Small intestine (tissue), 7 donors: ENCODE data around the gene SSTR5. TPM values are rescaled to one million over a fixed set of nuclear protein-coding genes. Genes with fewer than 3 reads are reported as not detected.

ENCODE experiments used
- DNase-seq, 2 donors: peaks; one replicate each; pipeline versions ENCODE4 v3.0.0 to v3.0.0-alpha.2; 2013
- FAIRE-seq: peaks from 2 replicates; lab custom pipeline; 2012; peaks lifted over from hg19 to GRCh38; lab: Jason Lieb, UNC
- H3K27ac ChIP-seq, 3 donors: one replicate each; pipeline ENCODE4 v1.5.1; 2013; ENCODE audit warnings: low read length in 2 of 3, mild to moderate bottlenecking in 2 of 3, control low read depth in 1 of 3, inconsistent platforms in 1 of 3, low read depth in 1 of 3, moderate library complexity in 1 of 3
- H3K27me3 ChIP-seq, 3 donors: one replicate each; pipeline ENCODE4 v1.6.1; 2013; ENCODE audit warnings: low read length in 3 of 3, inconsistent platforms in 1 of 3; ENCODE audit not compliant: control insufficient read depth in 3 of 3, insufficient read depth in 3 of 3
- H3K36me3 ChIP-seq, 3 donors: one replicate each; pipeline ENCODE4 v1.6.1; 2013; ENCODE audit warnings: low read length in 3 of 3, inconsistent platforms in 1 of 3, low read depth in 1 of 3, mild to moderate bottlenecking in 1 of 3, moderate library complexity in 1 of 3; ENCODE audit not compliant: control insufficient read depth in 3 of 3, insufficient read depth in 2 of 3
- H3K4me1 ChIP-seq, 3 donors: one replicate each; pipeline ENCODE4 v1.6.1; 2013; ENCODE audit warnings: low read length in 2 of 3, inconsistent platforms in 1 of 3, low read depth in 1 of 3, mild to moderate bottlenecking in 1 of 3, moderate library complexity in 1 of 3; ENCODE audit not compliant: control insufficient read depth in 3 of 3, insufficient read depth in 2 of 3
- H3K4me3 ChIP-seq, 3 donors: one replicate each; pipeline ENCODE4 v1.5.1; 2013; ENCODE audit warnings: low read length in 3 of 3, control low read depth in 1 of 3, inconsistent platforms in 1 of 3, low read depth in 1 of 3, mild to moderate bottlenecking in 1 of 3, moderate library complexity in 1 of 3
- H3K9me3 ChIP-seq, 2 donors: one replicate each; pipeline ENCODE4 v1.6.1; 2013; ENCODE audit warnings: low read depth in 1 of 2, low read length in 1 of 2; ENCODE audit not compliant: control insufficient read depth in 2 of 2, insufficient read depth in 1 of 2
- WGBS, 3 donors: extraction: QIAGEN DNeasy Blood & Tissue Kit; methylation state at CpG; one replicate each; pipeline ENCODE4 v1.1.7; 2013; 5-methylcytosine and 5-hydroxymethylcytosine counted together
- polyA plus RNA-seq, 4 donors: library from polyadenylated mRNA; stranded (reverse) in 3 of 4; unstranded in 1 of 4; fragments of 200-250 nt in 3 of 4; fragments of 120-200 nt in 1 of 4; gene quantifications; one replicate each; pipeline versions ENCODE4 v1.2.1 to v1.2.3, GENCODE V29; 2013
- donor health status: healthy with polysubstance abuse.
- donor health status: control.
- donor health status: control.
- donor health status: Bipolar disorder and iron deficiency.
- donor health status: healthy.

Gene SSTR5
- polyA plus RNA-seq, 4 donors: 0.24 to 0.87 TPM; not detected in 2

DNA sequence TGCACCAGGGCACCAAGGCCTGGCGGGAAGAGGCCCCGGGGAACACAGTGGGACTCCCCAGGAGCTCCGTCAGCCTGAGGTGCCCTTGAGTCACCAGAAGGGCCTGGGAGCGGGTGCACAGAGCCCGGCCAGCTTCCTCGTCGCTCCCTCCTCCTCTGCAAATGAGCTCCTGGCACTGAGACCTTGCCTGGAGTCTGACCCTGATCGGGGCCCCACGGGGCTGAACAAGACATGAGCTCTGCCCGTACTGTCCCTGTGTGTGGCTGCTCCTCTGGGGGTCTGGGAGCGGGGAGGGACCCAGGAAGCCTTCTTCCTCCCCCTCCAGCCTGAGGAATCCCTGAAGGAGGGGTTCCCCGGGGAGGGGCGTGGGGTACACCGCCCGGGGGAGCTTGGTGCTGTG lies 36.4 kb upstream of the SSTR5 start:
- Histone ChIP-seq H3K27me3 (peaks cover 0 to 9% (median 0%) of the 10 kb centered on the region in 3 donors), H3K9me3 (peaks cover 0 to 7% of the 10 kb centered on the region in 2 donors), H3K27ac (no peak overlapping the region), H3K36me3 (no peaks in the 10 kb centered on the region), H3K4me3 (no peak overlapping the region), H3K4me1 (peaks cover 0 to 4% (median 0%) of the 10 kb centered on the region in 3 donors)
- FAIRE-seq: no peak
- WGBS, 3 donors: 27 to 37% (median 33%) methylated on average over 12 to 15 of the region's 15 CpGs
- no peak for DNase-seq

DNA sequence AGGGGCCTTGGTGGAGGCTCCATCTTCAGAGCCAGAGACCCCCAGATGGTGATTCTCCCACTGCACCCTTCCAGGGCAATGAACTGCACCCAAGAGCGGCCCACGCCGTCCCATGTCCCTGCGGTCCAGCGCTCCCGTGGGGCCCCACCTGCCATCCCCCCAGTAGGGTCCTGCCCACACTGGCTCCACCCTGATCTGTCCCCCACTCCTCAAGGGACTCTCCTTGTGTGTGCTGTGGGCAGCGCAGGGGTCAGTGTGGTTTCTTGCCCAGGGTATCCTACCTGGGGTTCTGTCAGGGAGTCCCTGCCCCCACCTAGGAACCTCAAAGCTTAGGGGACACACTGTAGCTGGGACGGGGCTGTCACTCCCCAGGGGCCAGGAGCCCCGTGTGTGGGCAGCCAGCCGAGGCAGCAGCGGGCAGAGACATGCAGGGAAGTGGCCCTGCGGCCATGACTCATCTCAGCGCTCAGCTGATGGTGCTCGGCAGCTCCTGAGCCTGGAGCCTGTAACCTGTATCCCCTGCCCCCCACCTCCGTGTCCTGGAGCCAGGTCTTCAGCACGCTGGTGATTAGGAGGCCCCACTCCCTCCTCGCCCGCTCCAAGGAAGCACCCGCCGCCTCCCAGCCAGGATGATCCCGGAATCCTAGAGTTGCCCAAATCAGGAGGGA lies 35.7 kb upstream of the SSTR5 start:
- WGBS, 3 donors: 50 to 56% (median 51%) methylated on average over 21 of the region's 21 CpGs
- H3K36me3 ChIP-seq: no peaks in the 10 kb centered on the region
- peaks cover 0 to 4% (median 0%) of the 10 kb centered on the region in 3 donors for H3K4me1 ChIP-seq
- DNase-seq (no peak), FAIRE-seq (no peak)
- peaks cover 0 to 9% (median 0%) of the 10 kb centered on the region in 3 donors for H3K27me3 ChIP-seq
- H3K9me3 ChIP-seq: peaks cover 0 to 13% of the 10 kb centered on the region in 2 donors
- H3K4me3 ChIP-seq: no peak overlapping the region
- H3K27ac ChIP-seq: no peak overlapping the region

DNA sequence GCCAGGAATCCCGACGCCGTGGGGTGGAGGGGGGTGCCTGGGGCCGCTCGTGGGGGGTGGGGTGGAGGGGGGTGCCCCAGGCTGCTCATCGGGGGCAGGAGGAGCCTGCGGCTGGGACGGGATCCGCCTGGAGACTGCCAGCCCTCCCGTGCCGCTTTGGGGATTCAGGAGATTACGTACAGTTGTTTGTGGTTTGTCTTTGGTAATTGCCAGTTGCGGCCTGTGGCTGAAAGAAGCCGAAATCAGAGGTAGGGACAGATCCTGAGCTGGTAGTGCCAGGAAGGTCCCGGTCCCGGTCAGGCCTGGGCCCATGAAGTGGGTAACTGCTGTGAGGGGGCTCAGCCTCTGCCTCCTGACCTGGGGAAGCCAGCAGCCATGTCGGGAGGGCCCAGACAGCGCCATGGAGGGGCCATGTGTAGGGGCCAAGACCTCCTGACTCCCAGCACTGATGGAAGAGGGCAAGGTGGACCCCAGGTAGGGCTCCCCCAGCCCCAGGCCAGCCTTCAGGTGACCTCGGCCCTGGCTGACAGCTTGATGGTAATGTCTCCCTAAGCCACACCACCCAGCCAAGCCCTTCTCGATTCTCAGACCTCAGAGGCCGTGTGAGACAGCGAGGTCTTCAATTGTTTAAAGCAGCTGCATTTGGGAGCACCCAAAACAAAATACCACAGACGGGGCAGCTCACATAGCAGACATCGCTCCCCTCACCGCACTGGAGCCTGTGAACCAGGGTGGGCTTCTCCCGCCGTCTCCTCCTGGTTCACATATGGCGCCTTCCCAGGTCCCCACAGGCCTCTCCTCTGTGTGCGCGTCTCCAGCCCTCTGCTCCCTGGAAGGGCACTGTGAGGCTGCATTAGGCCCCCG lies 34.9 kb upstream of the SSTR5 start:
- Histone ChIP-seq H3K9me3 (peaks cover 0 to 18% of the 10 kb centered on the region in 2 donors), H3K36me3 (no peaks in the 10 kb centered on the region), H3K27me3 (peaks cover 0 to 9% (median 0%) of the 10 kb centered on the region in 3 donors), H3K4me3 (no peak overlapping the region), H3K4me1 (peaks cover 0 to 4% (median 0%) of the 10 kb centered on the region in 3 donors), H3K27ac (no peak overlapping the region)
- 63 to 67% (median 65%) methylated on average over 31 of the region's 31 CpGs for WGBS, 3 donors
- DNase-seq (no peak), FAIRE-seq (no peak)

DNA sequence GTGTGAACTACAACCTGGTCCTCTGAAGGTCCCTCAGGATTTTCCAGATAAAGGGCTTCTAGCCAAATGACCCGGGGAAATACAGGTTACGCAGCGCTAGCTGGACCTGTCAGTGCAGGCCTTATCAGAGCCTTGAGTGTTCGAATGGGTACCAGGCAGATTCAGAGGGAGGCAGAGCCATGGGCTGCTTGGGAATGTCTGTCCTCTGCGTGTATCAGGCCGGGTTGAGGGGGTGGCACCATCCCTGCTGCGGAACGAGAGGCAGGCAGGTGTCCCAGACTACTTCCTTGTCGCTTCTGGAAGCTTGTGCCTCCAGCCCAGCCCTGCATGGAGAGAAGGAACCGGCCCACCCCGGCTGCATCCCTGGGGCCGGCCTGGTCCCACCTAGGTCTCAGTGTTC lies 33.6 kb upstream of the SSTR5 start:
- H3K27me3 ChIP-seq: peaks cover 0 to 9% (median 0%) of the 10 kb centered on the region in 3 donors
- no peak for FAIRE-seq
- no peak overlapping the region for H3K27ac ChIP-seq
- WGBS, 3 donors: 70 to 83% (median 71%) methylated on average over 11 to 12 of the region's 12 CpGs
- no peak for DNase-seq
- H3K36me3 ChIP-seq: no peaks in the 10 kb centered on the region
- peaks cover 0 to 18% of the 10 kb centered on the region in 2 donors for H3K9me3 ChIP-seq
- H3K4me3 ChIP-seq: no peak overlapping the region
- H3K4me1 ChIP-seq: peaks cover 0 to 4% (median 0%) of the 10 kb centered on the region in 3 donors

DNA sequence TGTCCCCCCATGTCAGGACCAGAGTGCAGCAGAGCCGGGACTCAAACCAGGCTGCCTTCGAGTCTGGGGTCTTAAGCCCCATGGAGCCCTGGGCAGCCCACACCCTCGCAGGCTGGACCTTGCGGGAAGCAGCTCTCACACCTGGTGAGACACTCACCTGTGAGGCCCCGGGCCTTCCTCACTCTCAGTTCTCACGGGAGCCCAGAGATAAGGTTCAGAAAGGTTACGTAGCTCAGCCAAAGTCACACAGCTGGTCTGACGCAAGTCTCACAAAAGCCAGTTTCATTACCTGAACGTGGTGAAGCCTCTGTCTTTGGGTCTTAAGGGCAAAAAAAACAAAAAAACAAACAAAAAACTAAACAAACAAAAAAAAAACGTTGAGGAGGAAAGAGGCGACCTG lies 32.8 kb upstream of the SSTR5 start:
- DNase-seq: no peak
- H3K4me1 ChIP-seq: peaks cover 0 to 4% (median 0%) of the 10 kb centered on the region in 3 donors
- H3K27ac ChIP-seq: no peak overlapping the region
- no peak for FAIRE-seq
- 51 to 75% (median 57%) methylated on average over 11 of the region's 11 CpGs for WGBS, 3 donors
- no peaks in the 10 kb centered on the region for H3K36me3 ChIP-seq
- peaks cover 0 to 18% of the 10 kb centered on the region in 2 donors for H3K9me3 ChIP-seq
- no peak overlapping the region for H3K4me3 ChIP-seq
- peaks cover 0 to 9% (median 0%) of the 10 kb centered on the region in 3 donors for H3K27me3 ChIP-seq

DNA sequence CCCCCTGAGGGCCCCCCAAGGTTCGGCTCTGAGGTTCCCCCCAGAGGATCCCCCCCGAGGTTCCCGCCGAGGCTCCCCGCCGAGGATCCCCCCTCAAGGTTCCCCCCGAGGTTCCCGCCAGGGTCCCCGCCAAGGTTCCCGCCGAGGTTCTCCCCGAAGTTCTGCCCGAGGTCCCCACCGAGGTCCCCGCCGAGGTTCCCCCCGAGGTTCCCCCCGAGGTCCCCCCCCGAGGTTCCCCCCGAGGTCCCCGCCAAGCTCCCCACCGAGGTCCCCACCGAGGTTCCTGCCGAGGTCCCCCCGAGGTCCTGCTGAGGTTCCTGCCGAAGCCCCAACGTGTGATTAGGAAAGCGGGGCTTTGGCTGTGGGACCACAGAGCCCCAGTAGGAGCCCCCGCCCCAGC lies 32.2 kb upstream of the SSTR5 start:
- no peaks in the 10 kb centered on the region for H3K36me3 ChIP-seq
- peaks cover 0 to 4% (median 0%) of the 10 kb centered on the region in 3 donors for H3K4me1 ChIP-seq
- H3K9me3 ChIP-seq: peaks cover 0 to 18% of the 10 kb centered on the region in 2 donors
- H3K4me3 ChIP-seq: no peak overlapping the region
- DNase-seq (no peak), FAIRE-seq (no peak)
- H3K27ac ChIP-seq: no peak overlapping the region
- WGBS, 3 donors: 81 to 90% (median 87%) methylated on average over 26 to 29 of the region's 29 CpGs
- peaks cover 0 to 9% (median 0%) of the 10 kb centered on the region in 3 donors for H3K27me3 ChIP-seq

DNA sequence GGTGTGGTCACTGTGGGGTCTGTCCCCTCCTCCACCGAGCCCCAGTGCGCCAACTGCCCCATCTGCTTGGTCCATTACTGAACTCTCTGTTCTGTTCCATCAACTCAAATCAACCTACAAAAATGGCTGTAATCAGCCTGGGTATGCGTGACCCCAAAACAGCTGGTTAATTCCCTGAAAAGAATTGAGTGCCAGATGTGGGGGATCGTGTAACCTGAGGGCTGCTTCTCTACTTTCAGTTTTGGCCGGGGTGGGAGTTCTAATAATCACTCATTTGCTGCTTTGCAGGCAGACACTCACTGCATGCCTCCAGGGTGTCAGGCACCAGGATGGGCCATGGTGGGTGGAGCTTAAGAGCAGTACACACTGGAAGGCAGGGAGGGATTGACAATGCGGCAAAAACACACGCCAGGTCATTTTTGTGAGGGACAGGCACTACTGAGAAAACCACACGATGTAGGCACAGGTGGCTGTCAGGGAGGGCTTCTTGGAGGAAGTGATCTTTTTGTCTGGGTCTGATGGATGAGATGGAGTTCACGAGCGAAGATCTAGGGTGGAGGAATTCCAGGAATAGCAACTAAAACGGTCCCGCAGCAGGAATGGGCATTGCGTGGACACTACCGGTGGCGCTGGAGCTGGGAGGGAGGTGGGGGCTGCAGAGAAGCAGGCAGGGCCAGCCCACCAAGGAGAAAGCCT lies 30.4 kb upstream of the SSTR5 start:
- 78 to 89% (median 86%) methylated on average over 15 of the region's 15 CpGs for WGBS, 3 donors
- DNase-seq (no peak), FAIRE-seq (no peak)
- H3K4me1 ChIP-seq: no peaks in the 10 kb centered on the region
- peaks cover 0 to 18% of the 10 kb centered on the region in 2 donors for H3K9me3 ChIP-seq
- H3K27ac ChIP-seq: no peak overlapping the region
- H3K36me3 ChIP-seq: no peaks in the 10 kb centered on the region
- H3K27me3 ChIP-seq: no peaks in the 10 kb centered on the region
- no peak overlapping the region for H3K4me3 ChIP-seq

DNA sequence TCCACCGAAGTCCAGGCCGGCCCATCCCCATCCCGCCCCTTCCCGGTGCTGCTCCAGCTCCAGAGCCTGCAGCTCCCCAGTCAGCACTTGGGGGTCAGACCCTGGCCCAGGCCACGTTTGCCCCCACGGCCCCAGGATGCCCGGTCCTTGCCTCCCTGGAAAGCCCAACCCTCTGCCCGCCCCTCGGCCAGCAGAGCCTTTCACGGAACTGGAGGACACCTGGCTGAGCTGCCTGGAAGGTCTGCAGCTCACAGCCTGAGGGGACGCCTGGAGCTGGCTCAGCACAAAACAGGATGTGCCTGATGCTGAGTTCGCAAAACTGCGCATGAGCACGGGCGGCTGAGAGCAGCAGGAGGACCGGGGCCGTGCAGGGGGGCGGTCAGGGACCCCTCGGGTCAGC lies 29.7 kb upstream of the SSTR5 start:
- no peaks in the 10 kb centered on the region for H3K27me3 ChIP-seq
- no peak overlapping the region for H3K4me3 ChIP-seq
- WGBS, 3 donors: 52 to 63% (median 63%) methylated on average over 19 of the region's 19 CpGs
- H3K4me1 ChIP-seq: no peaks in the 10 kb centered on the region
- FAIRE-seq (no peak), DNase-seq (no peak)
- no peaks in the 10 kb centered on the region for H3K36me3 ChIP-seq
- no peak overlapping the region for H3K27ac ChIP-seq
- H3K9me3 ChIP-seq: peaks cover 0 to 18% of the 10 kb centered on the region in 2 donors
